Astrocyte of the spinal cord (primary cell): ENCODE measurements around the gene MAP3K3.

ENCODE experiments used
- DNase-seq: peaks from one replicate; pipeline ENCODE4 v3.0.0; 2011; ENCODE audit warnings: low read depth, low spot score
- H3K4me3 ChIP-seq: 2 replicates; pipeline ENCODE4 v1.5.1; 2011; ENCODE audit warnings: low read depth, mild to moderate bottlenecking, low read length, moderate library complexity
- in situ Hi-C: cut with HindIII; loops from 2 replicates; pipeline ENCODE4 v1.10.0; 2017; ENCODE audit warnings: low sequenced_read_pairs
- TF ChIP-seq, protein P1 (sequence below): IDR thresholded peaks from 2 replicates; pipeline ENCODE4 v1.5.1; 2012; ENCODE audit warnings: low read depth, mild to moderate bottlenecking, low read length, inconsistent platforms

The MAP3K3 gene

DNA sequence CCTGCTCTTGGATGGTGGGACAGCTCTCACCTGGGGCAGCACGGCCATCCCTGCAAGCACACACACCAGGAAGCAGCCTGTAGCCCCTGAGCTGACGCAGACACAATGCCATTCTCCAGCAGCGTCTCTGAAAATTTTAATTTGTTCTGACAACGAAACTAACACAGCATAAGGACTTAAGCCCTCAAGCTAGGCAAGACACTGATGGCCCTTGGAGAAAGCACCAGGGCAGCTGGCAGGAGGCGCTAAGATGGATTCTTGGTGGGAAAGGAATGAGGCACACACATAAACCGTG is 80.5 kb downstream of the MAP3K3 start:
- no peak overlapping the region for H3K4me3 ChIP-seq
- no peak for DNase-seq
- TF ChIP-seq, protein P1, sequence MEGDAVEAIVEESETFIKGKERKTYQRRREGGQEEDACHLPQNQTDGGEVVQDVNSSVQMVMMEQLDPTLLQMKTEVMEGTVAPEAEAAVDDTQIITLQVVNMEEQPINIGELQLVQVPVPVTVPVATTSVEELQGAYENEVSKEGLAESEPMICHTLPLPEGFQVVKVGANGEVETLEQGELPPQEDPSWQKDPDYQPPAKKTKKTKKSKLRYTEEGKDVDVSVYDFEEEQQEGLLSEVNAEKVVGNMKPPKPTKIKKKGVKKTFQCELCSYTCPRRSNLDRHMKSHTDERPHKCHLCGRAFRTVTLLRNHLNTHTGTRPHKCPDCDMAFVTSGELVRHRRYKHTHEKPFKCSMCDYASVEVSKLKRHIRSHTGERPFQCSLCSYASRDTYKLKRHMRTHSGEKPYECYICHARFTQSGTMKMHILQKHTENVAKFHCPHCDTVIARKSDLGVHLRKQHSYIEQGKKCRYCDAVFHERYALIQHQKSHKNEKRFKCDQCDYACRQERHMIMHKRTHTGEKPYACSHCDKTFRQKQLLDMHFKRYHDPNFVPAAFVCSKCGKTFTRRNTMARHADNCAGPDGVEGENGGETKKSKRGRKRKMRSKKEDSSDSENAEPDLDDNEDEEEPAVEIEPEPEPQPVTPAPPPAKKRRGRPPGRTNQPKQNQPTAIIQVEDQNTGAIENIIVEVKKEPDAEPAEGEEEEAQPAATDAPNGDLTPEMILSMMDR, result no peak
- in situ Hi-C loops, result no loop called here

DNA sequence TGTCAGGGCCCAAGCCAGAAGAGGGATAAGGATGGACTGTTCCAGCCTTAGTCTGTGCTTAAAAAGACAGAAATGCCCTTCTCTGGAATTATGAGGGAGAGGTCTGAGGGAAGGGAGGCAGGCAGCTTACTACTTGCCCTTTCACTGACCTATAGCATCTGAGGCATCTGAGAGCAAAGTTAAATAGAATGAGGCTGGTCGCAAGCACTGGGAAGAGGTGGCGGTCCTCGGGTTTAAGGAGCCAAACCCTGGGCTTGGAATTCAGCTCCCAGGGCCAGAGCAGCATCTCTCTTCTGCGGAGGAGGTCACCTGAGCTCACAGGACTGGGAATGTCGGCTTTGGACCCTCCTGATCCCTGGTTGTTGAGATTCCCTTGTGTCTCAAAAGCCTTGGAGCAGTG is 80.8 kb downstream of the MAP3K3 start:
- no peak for DNase-seq
- in situ Hi-C loops, result no loop called here
- TF ChIP-seq, protein P1, result no peak
- no peak overlapping the region for H3K4me3 ChIP-seq

DNA sequence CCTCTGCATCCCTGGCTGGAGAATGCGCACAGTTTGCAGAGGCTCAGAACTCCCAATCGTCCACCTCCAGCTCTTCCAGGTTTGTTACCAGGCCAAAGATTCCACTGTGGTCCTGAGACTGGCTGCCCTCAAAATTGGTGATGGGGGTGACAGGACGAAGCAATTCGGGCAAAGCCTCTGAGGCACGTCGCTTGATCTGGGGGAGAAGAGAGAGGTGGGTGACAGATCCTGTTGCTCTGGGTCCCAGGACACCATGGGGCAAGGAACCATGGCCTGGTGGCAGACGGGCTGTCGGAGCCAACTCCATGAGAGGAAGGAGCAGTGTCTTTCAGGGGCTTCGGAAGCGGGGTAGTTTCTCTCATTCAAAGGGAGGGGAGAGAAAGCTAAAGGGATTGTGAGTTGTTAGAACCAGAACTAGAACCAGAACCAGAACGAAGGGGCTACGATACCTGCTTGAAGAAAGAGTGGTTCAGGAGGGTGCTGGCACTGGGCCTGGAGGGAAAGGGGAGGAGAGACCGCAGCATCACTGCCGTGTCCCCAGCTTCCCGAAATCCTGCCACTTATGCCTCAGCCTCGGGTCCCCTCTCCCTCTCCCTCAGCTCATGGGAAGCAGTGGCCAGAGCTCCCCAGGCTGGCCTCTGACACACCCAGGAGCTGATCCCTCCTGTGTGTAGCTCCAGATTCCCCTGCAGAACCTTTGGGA is 81.5 kb downstream of the MAP3K3 start:
- TF ChIP-seq, protein P1, result no peak
- no peak for DNase-seq
- in situ Hi-C loops, result no loop called here
- H3K4me3 ChIP-seq, result no peak overlapping the region

DNA sequence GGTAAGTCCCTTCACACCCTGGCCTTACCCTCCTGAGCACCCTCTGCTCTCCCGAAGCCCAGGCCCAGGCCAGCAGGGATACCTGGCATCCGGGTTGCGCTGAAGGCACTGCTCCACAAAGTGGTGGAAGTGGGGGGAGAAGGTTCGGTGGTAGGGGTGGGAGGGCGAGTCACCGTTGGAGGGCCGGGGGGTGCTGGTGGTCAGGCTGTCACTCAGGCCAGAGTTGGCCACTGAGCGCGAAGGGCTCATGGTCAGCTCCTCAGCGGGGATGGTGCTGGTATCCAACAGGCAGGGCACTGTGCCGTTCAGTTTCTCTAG is 82.0 kb downstream of the MAP3K3 start:
- TF ChIP-seq, protein P1, result no peak
- DNase-seq, result no peak
- H3K4me3 ChIP-seq, result no peak overlapping the region
- in situ Hi-C loops, result no loop called here

DNA sequence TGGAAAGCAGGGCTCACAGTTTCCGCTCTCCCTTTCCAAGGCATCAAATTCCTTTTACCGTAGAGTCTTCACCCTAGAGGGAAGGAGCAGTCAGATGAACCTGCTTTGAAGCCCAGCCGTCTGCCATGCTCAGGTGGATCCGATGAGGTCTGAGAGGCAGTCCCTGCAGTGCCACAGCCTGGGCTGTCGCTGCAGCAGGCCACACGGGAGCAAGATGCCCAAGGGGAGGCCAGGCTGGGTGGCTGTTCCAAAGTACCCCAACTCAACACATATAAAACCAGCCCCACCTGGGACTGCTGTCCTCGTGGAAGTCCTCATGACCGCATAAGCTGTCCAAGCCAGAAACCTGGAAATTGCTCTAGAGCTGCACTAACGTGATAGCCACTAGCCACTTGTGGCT is 82.6 kb downstream of the MAP3K3 start:
- in situ Hi-C loops, result no loop called here
- no peak overlapping the region for H3K4me3 ChIP-seq

DNA sequence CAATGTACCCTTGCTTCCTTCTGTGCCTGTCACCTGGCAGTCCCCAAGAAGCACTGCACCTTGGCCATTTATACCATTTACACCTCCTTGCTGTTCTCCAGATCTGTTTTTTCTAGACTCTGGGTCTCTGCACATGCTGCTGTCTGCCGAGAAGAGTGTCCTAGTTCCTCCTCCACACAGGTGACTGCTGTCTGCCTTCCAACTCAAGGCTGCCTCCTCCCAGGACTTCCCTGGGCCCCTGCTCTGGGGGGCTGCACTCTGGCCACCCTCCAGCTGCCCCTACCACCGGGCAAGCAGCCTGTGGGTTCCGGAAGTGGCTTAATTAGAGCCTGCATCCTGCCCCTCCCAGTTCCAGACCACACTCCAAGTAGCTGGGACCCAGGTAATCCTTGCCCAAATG is 83.4 kb downstream of the MAP3K3 start:
- no peak for DNase-seq
- H3K4me3 ChIP-seq, result no peak overlapping the region
- in situ Hi-C loops, result no loop called here
- TF ChIP-seq, protein P1, result no peak

More for the DNA sequence above, 82.6 kb downstream of the MAP3K3 start:
- TF ChIP-seq, protein P1, result no peak
- DNase-seq, result no peak
